ENCODE results near the gene MUC13.

Gene MUC13, protein sequence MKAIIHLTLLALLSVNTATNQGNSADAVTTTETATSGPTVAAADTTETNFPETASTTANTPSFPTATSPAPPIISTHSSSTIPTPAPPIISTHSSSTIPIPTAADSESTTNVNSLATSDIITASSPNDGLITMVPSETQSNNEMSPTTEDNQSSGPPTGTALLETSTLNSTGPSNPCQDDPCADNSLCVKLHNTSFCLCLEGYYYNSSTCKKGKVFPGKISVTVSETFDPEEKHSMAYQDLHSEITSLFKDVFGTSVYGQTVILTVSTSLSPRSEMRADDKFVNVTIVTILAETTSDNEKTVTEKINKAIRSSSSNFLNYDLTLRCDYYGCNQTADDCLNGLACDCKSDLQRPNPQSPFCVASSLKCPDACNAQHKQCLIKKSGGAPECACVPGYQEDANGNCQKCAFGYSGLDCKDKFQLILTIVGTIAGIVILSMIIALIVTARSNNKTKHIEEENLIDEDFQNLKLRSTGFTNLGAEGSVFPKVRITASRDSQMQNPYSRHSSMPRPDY

DNA sequence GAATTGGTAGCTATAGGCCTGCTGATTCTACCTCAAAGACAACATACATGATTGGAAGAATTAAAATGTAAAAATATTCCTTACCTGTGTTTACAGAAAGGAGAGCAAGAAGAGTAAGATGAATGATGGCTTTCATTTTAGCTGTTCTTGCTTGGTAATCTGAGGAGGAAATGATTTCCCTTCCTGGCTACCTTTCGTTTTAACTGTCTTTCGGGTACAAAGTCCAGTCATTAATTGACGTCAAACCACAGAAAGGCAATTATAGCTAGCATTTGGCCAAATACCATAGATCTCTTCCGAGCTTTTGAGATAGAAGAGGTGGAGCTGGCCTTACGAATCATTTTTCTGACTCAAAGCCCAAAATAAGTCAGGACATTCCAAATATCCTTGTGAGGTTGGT is at the start of gene MUC13:
TSS of gene MUC13 (minus strand) at position 175 of the 400 bp plus-strand sequence. CDS start at position 136, 39 bp downstream.
- TF ChIP-seq, protein P1, sequence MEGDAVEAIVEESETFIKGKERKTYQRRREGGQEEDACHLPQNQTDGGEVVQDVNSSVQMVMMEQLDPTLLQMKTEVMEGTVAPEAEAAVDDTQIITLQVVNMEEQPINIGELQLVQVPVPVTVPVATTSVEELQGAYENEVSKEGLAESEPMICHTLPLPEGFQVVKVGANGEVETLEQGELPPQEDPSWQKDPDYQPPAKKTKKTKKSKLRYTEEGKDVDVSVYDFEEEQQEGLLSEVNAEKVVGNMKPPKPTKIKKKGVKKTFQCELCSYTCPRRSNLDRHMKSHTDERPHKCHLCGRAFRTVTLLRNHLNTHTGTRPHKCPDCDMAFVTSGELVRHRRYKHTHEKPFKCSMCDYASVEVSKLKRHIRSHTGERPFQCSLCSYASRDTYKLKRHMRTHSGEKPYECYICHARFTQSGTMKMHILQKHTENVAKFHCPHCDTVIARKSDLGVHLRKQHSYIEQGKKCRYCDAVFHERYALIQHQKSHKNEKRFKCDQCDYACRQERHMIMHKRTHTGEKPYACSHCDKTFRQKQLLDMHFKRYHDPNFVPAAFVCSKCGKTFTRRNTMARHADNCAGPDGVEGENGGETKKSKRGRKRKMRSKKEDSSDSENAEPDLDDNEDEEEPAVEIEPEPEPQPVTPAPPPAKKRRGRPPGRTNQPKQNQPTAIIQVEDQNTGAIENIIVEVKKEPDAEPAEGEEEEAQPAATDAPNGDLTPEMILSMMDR (IDR thresholded peaks at IDR 0.05; ENCODE audit: low read depth, low read length), result no peak
- no peak for DNase-seq

DNA sequence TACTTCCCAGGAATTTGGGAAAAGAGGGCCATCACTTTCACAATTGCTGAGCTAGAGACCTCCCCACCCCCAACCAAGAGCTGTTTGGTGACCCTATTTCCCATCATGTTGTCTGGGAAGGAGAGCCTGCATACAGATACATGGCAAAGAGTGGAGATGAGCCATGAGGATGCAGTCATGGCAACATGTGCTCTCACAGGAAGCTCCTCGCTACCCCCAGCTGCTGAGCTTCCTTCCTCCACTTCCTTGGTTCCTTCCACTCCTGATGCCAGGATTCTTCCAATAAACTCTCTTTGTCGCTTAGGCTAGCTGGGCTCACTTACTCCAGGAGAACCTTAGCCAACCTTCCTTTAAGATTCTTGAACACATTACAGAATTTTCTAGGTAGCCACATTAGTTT is 48.3 kb upstream of the MUC13 start:
- Histone ChIP-seq H3K4me3 (ENCODE audit: low read depth, low read length) (no peak overlapping the region), H3K36me3 (peaks cover 73% of the 10 kb centered on the region), H3K27ac (no peak overlapping the region), H3K9me3 (ENCODE audit: severe bottlenecking) (no peaks in the 10 kb centered on the region), H3K27me3 (ENCODE audit: insufficient read depth, low read depth, severe bottlenecking) (no peaks in the 10 kb centered on the region)
- DNase-seq, result no peak
- TF ChIP-seq, protein P1 (IDR thresholded peaks at IDR 0.05; ENCODE audit: low read depth, low read length), result no peak

More for the DNA sequence above, at the start of gene MUC13:
- no peaks in the 10 kb centered on the region for H3K9me3 ChIP-seq (ENCODE audit: severe bottlenecking)
- no peak within 1 kb of the TSS for H3K4me3 ChIP-seq (ENCODE audit: low read depth, low read length)
- H3K27me3 ChIP-seq (ENCODE audit: insufficient read depth, low read depth, severe bottlenecking), result no peaks in the 10 kb centered on the region
- no peaks in the 10 kb centered on the region for H3K36me3 ChIP-seq
- no peak within 1 kb of the TSS for H3K27ac ChIP-seq

DNA sequence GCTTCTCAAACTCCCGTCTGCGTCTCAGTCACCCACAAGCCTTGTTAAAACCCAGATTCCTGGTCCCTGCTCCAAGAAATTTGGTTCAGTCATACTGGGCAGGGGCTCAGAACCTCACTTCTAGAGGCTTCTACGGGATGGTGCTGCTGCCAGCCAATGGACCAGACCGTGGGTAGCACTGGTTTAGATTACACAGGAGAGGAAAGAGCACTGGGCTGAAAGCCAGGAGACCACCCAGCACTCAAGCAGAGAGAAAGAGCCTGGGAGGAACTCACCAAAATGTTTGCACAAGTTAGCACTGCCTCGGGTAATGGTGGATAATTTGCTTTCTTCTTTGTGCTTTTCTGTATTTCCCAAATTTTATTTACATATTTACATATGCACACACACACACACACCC is 46.9 kb upstream of the MUC13 start:
- H3K27ac ChIP-seq, result no peak overlapping the region
- TF ChIP-seq, protein P1 (IDR thresholded peaks at IDR 0.05; ENCODE audit: low read depth, low read length), result no peak
- no peak for DNase-seq
- no peaks in the 10 kb centered on the region for H3K27me3 ChIP-seq (ENCODE audit: insufficient read depth, low read depth, severe bottlenecking)
- H3K36me3 ChIP-seq, result peaks cover 79% of the 10 kb centered on the region
- H3K9me3 ChIP-seq (ENCODE audit: severe bottlenecking), result no peaks in the 10 kb centered on the region
- no peak overlapping the region for H3K4me3 ChIP-seq (ENCODE audit: low read depth, low read length)

DNA sequence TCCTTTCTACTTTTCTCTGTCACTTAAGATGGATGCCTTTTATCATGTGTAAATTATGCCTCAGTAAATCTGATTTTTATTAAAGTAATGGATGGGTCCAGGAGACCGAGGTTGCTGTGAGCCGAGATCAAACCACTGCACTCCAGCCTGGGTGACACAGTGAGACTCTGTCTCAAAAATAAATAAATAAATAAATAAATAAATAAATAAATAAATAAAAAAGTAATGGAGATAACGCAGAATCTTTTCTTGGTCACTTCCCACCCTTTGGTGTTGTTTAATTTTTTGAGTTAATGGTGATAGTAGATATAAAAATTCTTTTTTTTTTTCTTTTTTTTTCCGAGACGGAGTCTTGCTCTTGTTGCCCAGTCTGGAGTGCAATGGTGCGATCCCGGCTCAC is 44.1 kb upstream of the MUC13 start:
- H3K9me3 ChIP-seq (ENCODE audit: severe bottlenecking), result no peaks in the 10 kb centered on the region
- H3K27me3 ChIP-seq (ENCODE audit: insufficient read depth, low read depth, severe bottlenecking), result no peaks in the 10 kb centered on the region
- peaks cover 78% of the 10 kb centered on the region for H3K36me3 ChIP-seq
- no peak overlapping the region for H3K27ac ChIP-seq
- TF ChIP-seq, protein P1 (IDR thresholded peaks at IDR 0.05; ENCODE audit: low read depth, low read length), result no peak
- no peak for DNase-seq
- H3K4me3 ChIP-seq (ENCODE audit: low read depth, low read length), result no peak overlapping the region

DNA sequence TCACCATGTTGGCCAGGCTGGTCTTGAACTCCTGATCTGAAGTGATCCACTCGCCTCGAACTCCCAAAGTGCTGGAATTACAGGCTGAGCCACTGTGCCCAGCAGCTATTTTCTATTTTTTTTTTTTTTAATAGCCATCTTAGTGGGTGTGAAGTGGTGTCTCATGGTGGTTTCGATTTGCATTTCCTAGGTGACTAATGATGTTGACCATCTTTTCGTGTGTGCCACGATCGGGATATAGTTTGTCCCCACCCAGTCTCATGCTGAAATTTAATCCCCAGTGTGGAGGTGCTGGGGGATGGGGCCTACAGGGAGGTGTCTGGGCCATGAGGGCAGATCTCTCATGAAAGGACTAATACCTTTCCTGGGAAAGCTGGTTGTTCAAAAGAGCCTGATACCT is 41.8 kb upstream of the MUC13 start:
- Histone ChIP-seq H3K27ac (no peak overlapping the region), H3K4me3 (ENCODE audit: low read depth, low read length) (no peak overlapping the region), H3K9me3 (ENCODE audit: severe bottlenecking) (no peaks in the 10 kb centered on the region), H3K36me3 (peaks cover 77% of the 10 kb centered on the region), H3K27me3 (ENCODE audit: insufficient read depth, low read depth, severe bottlenecking) (no peaks in the 10 kb centered on the region)
- TF ChIP-seq, protein P1 (IDR thresholded peaks at IDR 0.05; ENCODE audit: low read depth, low read length), result no peak
- DNase-seq, result no peak

All from WERI-Rb-1 (cell line).